ENCODE data around the gene POLR1E.
A peak's percentile ranks its signal among the peaks of the same experiment; 100 is the strongest.
"Not testable (repeated sequence)": the region's sequence is repeated elsewhere in the genome, so short reads cannot be mapped to it uniquely, and the experiment has no call there.

POLR1E gene

GRCh38 chr9:37504605-37505004, 18.9 kb downstream of the POLR1E start:
- TF ChIP-seq CTCF (IDR thresholded peaks at IDR 0.05; ENCODE audit: control insufficient read depth, extremely low read depth, insufficient read depth) = no peak
- H3K4me3 ChIP-seq (ENCODE audit: low read depth, low read length) = no peak overlapping the region
- DNase-seq (ENCODE audit: low read depth) = no peak

GRCh38 chr9:37507566-37508134, 21.9 kb downstream of the POLR1E start:
- no peak overlapping the region for H3K4me3 ChIP-seq (ENCODE audit: low read depth, low read length)
- TF ChIP-seq CTCF (IDR thresholded peaks at IDR 0.05; ENCODE audit: control insufficient read depth, extremely low read depth, insufficient read depth) = no peak
- no peak for DNase-seq (ENCODE audit: low read depth)

- no peak for TF ChIP-seq CTCF (IDR thresholded peaks at IDR 0.05; ENCODE audit: control insufficient read depth, extremely low read depth, insufficient read depth)
- H3K4me3 ChIP-seq (ENCODE audit: low read depth, low read length) = no peak overlapping the region
- DNase-seq (ENCODE audit: low read depth) = no peak
Measured at GRCh38 chr9:37508135-37508833, 22.5 kb downstream of the POLR1E start.

- DNase-seq (ENCODE audit: low read depth) = no peak
- no peak overlapping the region for H3K4me3 ChIP-seq (ENCODE audit: low read depth, low read length)
- no peak for TF ChIP-seq CTCF (IDR thresholded peaks at IDR 0.05; ENCODE audit: control insufficient read depth, extremely low read depth, insufficient read depth)
Measured at GRCh38 chr9:37508834-37509206, 23.1 kb downstream of the POLR1E start.

- H3K4me3 ChIP-seq (ENCODE audit: low read depth, low read length) = no peak overlapping the region
- no peak for DNase-seq (ENCODE audit: low read depth)
- TF ChIP-seq CTCF (IDR thresholded peaks at IDR 0.05; ENCODE audit: control insufficient read depth, extremely low read depth, insufficient read depth) = no peak
Measured at GRCh38 chr9:37509536-37509935, 23.8 kb downstream of the POLR1E start.

GRCh38 chr9:37510053-37510452, 24.3 kb downstream of the POLR1E start:
- not testable (repeated sequence) for H3K4me3 ChIP-seq (ENCODE audit: low read depth, low read length)

GRCh38 chr9:37511016-37512010, 25.6 kb downstream of the POLR1E start:
- no peak for DNase-seq (ENCODE audit: low read depth)
- TF ChIP-seq CTCF (IDR thresholded peaks at IDR 0.05; ENCODE audit: control insufficient read depth, extremely low read depth, insufficient read depth) = 0 out of 2 replicates have a peak, but pooled peaks have one; percentile 2
- no peak overlapping the region for H3K4me3 ChIP-seq (ENCODE audit: low read depth, low read length)

More at GRCh38 chr9:37510053-37510452, 24.3 kb downstream of the POLR1E start:
- not testable (repeated sequence) for DNase-seq (ENCODE audit: low read depth)
